Activated T-cell treated with anti-CD3 and anti-CD28 coated beads, Interleukin-2, amount 50 U/mL, for 48 hours (primary cell): Measurements from ENCODE around the gene SIK2.
"Not testable (repeated sequence)": the region's sequence is repeated elsewhere in the genome, so short reads cannot be mapped to it uniquely, and the experiment has no call there.

Experiments
- DNase-seq, 2 experiments: peaks; one replicate each; pipeline ENCODE4 v3.0.0-alpha.2; 2020

Gene SIK2

DNA sequence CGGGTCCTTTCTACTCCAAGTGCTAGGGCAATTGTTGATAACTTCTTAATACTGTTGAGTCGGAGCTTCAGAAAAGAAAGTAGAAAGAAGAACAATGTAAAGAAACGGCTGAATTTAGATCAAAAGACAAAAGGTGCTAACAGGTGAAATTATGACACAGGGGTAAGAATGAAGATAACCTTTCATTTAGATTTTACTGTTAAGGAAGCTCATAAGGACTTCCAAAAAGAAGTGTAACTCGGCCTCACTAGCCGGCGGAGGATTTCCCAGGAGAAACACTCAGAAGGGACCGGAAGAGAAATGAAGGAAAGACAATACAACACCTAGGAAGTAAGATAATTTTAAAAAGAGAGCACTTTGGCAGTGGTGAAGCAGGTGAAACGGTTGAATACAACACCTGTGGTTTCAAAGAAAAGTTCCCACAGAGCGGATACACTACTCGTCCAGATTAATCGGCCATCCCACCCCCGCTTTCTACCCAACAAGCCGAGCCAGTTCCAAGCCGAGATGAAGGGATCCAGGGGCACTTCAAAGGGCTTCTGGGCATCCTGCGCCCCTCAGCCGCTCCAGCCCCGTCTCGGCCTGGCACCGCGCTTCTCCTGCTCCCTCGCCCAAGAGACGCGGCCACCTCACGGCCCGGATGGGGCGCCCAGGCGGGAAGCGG is 163.2 kb downstream of the SIK2 start:
- no peak for DNase-seq

DNA sequence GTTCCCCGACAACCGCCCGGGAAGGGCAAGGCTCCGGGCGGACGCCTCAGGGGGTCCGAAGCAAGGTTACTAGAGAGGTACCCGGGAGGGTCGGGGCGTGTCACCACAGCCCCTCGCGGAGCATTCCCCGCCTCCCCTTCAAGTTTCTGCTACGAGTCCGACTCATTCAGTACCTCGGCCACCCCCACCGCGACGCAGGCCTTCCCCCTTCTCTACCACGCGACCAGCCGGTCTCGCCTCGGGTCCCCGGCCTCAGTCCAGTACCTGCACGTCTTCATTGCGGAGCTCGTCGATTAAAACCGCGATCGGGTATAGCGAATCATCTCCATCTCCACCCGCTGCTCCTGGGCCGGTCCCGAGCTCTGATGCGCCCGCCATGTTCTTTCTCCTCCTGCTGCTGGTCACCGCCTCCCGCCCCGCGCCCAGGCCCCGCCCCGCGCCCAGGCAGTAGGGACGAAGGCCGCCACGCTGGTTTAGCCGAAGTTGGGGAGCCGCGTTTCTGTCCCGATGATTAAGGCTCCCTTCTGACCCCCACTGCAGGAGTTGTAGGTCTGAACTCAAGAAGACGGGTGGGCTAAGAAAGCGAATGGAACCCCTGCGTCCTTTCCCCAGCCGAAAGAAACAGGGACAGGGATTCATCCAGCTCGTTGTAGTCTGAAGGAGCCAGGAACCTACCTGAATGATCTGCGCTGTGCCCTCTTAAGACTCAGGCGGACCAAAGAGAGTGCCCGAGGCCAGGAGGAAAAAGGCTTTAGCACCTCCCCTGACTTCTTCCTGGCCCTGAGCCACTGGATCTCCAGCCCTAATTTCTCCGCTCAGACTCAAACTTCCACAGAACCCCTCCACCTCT is 164.0 kb downstream of the SIK2 start, which contains the start of gene PPP2R1B:
PPP2R1B (minus strand) TSS at position 406 of the 850 bp plus-strand sequence; CDS start at position 378, 28 bp downstream.
- peak; percentile 82 to 83 for DNase-seq

GRCh38 chr11:111766834-111767142 is 164.5 kb downstream of the SIK2 start:
- DNase-seq, result no peak

GRCh38 chr11:111770581-111771134 is 168.4 kb downstream of the SIK2 start:
- no peak for DNase-seq

DNA sequence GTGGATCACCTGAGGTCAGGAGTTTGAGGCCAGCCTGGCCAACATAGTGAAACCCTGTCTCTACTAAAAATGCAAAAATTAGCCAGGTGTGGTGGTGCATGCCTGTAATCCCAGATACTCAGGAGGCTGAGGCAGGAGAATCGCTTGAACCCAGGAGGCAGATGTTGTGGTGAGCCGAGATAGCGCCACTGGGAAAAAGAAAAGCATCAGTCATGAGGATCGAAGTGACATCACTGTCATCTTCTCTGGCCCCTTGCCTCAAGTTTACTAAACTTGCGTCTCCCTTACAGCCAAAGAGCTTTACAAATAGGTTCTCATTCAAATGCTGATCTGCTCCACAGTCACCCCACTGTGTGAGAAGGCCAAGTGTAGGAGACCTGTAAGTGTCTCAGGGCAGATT is 169.0 kb downstream of the SIK2 start:
- not testable (repeated sequence) for DNase-seq

- no peak for DNase-seq
Observed at GRCh38 chr11:111772535-111772934, 170.3 kb downstream of the SIK2 start.

DNA sequence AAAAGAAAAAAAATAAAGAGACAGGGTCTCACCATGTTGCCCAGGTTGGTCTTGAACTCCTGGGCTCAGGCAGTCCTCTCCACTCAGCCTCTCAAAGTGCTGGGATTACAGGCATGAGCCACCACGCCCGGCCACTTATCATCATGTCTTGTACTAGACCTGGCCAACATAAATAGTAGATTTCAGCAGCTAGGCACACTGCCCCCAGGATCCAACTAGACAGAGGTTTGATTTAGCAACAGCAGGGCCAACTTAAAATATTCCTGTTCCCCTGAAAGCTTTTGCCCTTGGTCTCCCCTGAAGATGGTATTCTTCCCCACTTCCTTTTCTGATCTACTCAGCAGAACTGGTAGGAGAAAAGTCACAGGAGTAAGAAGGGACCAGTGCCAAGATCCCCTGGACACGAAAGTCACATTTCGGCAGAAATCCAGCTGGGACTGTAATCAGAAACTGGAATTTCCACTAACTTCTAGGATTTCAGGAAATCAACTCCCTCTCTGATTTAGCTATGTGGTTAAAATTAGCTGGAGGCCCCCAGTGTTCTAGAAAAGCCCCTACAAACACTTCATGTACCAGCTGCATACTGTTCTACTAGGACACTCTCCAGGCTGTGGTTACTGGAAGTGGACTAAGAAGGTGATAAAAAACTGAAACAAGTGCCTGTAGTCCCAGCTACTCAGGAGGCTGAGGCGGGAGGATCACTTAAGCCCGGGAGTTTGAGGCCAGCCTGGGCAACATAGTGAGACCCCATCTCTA is 172.9 kb downstream of the SIK2 start:
- no peak for DNase-seq

- DNase-seq, result no peak
Observed at GRCh38 chr11:111776398-111777093, 174.3 kb downstream of the SIK2 start.

DNA sequence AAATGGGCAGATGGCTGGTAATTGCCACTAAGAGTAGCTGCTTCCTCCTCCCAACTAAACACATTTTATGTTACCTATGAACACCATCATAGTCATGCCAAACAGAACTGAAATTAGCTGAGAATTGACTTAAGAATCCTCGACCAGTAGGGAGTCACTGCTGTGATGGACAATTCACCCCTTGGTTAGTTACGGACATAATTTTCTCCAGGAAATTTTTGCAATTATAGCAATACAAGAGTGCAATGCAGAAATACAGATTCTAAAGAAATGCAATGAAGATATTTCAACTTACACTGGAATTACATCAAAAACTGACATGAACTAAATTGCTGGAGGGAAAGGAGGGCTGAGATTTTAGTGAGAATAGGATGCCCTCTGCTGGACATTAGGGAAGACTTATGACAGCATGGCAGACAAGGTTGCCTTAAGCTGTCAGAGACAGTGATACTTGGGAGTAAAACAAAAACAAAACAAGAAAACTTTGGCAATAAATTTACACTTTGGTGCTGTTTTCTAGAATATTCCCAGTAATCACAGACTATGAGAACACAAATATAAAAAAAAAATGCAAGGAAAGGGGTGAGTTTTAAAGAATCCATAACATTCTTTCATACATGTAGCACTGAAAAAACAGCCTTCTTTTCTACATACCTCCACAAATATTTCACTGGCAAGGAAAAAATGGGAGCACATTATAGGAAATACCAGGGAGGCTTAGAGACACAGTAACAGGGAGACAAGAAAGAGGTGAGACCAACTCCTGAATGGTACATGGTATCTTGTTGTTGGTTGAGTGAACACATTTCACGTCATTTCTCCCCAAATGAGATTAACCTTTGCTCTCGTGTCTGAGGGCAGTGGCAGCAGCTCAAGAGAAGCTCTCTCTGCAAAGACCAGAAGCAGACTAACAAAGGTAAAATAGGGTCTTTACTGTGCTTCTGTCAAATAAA is 175.1 kb downstream of the SIK2 start:
- DNase-seq, result no peak

DNA sequence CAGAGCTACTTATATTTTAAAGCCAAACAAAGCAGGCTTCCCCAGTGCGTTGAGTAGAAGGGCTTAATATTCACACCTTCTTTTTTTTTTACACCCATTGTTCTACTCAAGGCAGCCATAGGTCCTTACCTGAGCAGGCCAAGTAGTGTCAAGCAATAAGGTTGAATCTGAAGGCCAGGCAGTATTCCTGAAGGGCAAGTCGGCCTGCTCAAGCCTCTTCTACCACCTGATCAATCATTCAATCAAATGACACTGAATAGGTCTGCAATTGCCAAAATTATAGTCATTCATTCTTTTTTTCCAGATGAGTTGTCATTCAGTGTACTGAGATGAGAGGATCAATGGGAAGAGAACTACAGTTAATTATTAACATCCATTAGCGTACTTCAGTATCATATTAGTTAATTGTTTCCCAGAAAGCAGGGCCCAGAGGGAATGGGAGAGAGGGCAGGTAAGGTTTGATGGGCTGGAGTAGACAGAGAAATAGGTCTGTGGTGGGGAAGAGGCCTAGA is 175.9 kb downstream of the SIK2 start:
- DNase-seq, result no peak

GRCh38 chr11:111779118-111779517 is 176.9 kb downstream of the SIK2 start:
- no peak for DNase-seq
